Right lobe of liver (tissue), 4 donors: ENCODE results near the gene PRDM16.

Experiments
- CTCF ChIP-seq, 4 donors: fragments of 200-600 bp in 3 of 4; fragments of 450-650 bp in 1 of 4; IDR thresholded peaks; one replicate each; pipeline versions ENCODE4 v1.5.1 to v1.8.0; 2016 to 2022; ENCODE audit warnings: antibody characterized with exemption in 4 of 4, mild to moderate bottlenecking in 2 of 4
- POLR2A ChIP-seq: fragments of 450-650 bp; IDR thresholded peaks from one replicate; pipeline ENCODE4 v1.6.1; 2017; ENCODE audit warnings: antibody characterized with exemption, mild to moderate bottlenecking
- donor health status: DM: no; HTN: no; CAD: no.
- donor health status: DM: no; HTN: no; CAD: no.
- donor health status: DM: no; HTN: yes; CAD: no.

DNA sequence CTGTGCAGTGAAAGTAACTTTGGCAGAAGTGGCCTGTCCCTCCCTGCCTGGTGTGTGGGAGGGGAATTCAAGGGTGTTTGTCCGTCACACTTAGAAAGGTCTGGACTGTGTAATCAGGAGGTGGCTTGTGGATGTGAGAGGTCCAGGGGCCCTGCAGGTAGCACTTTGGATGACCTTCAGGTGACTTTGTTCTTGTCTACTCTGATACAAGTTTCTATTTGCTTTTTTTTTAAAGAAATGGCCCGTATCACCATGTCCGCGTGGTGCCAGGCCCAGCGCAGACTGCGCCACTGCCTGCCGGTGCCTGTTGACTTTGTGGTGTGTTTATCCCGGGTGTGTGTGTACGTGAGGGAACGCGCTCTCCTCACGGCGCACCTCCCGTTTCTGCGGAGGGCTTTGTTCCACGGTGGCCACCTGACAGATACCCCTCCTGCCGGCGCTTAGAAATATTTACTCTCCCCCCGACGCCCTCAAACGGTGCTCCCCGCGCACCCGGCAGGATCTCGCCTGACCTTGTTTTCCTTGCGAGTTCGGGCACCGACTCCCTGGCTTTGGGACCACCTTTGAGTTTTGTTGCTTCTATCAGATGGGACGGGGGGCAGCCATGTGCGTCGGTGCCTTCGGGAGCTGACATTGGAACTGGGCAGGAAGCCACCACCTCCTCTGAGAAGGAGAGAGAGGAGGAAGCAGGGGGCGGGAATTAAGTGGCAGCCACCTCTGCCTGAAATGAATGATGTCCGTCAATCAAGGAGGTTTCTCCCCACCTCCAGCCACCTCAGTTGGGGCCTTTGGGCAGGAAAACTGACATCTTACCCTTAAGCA lies 119.4 kb downstream of the PRDM16 start:
- no peak for TF ChIP-seq POLR2A
- TF ChIP-seq CTCF (IDR thresholded peaks at IDR 0.05), result no peak
